IMR-90 (cell line): ENCODE measurements around the gene ABHD10.

ENCODE experiments used
- CEBPB ChIP-seq: IDR thresholded peaks from 2 replicates; pipeline ENCODE4 v1.6.1; 2012; ENCODE audit warnings: low read depth, low read length, improper control_type of control experiment
- CHD1 ChIP-seq: IDR thresholded peaks from 2 replicates; pipeline ENCODE4 v1.6.1; 2012; ENCODE audit warnings: low read depth, low read length, improper control_type of control experiment
- CTCF ChIP-seq: conservative IDR thresholded peaks from 2 replicates; pipeline ENCODE4 v1.5.1; 2012; ENCODE audit warnings: mild to moderate bottlenecking, low read depth, low read length, improper control_type of control experiment
- ELK1 ChIP-seq: fragments of 150-350 bp; IDR thresholded peaks from 2 replicates; pipeline ENCODE4 v1.6.1; 2016; ENCODE audit warnings: low read depth, mild to moderate bottlenecking, low read length, moderate library complexity, borderline replicate concordance
- MAZ ChIP-seq: IDR thresholded peaks from 2 replicates; pipeline ENCODE4 v1.6.1; 2012; ENCODE audit warnings: low read depth, mild to moderate bottlenecking, low read length, improper control_type of control experiment, moderate library complexity, borderline replicate concordance
- MXI1 ChIP-seq: IDR thresholded peaks from 2 replicates; pipeline ENCODE4 v1.6.1; 2012; ENCODE audit warnings: low read depth, mild to moderate bottlenecking, low read length, moderate library complexity, borderline replicate concordance
- POLR2A ChIP-seq: IDR thresholded peaks from 2 replicates; pipeline ENCODE4 v1.6.1; 2012; ENCODE audit warnings: mild to moderate bottlenecking, low read depth, low read length
- RAD21 ChIP-seq: IDR thresholded peaks from 2 replicates; pipeline ENCODE4 v1.6.1; 2012; ENCODE audit warnings: low read length, improper control_type of control experiment
- RCOR1 ChIP-seq: IDR thresholded peaks from 2 replicates; pipeline ENCODE4 v1.6.1; 2012; ENCODE audit warnings: mild to moderate bottlenecking, low read length, improper control_type of control experiment; ENCODE audit not compliant: insufficient replicate concordance
- SMC3 ChIP-seq: fragments of 150-350 bp; IDR thresholded peaks from 2 replicates; pipeline ENCODE4 v1.6.1; 2016; ENCODE audit warnings: low read depth, mild to moderate bottlenecking, antibody characterized with exemption, low read length, moderate library complexity
- USF2 ChIP-seq: fragments of 150-350 bp; IDR thresholded peaks from 2 replicates; pipeline ENCODE4 v1.6.1; 2017; ENCODE audit warnings: mild to moderate bottlenecking, antibody characterized with exemption, low read length, low read depth

GRCh38 chr3:112013784-112014143 is 34.9 kb downstream of the ABHD10 start:
- TF ChIP-seq CTCF = no peak
- no peak for TF ChIP-seq POLR2A
- no peak for TF ChIP-seq RAD21
- no peak for TF ChIP-seq ELK1
- no peak for TF ChIP-seq SMC3
- no peak for TF ChIP-seq USF2
- TF ChIP-seq MXI1 = no peak
- no peak for TF ChIP-seq MAZ
- no peak for TF ChIP-seq CEBPB
- no peak for TF ChIP-seq CHD1
- TF ChIP-seq RCOR1 = no peak
